Kidney glomerular epithelial cell (primary cell): ENCODE measurements around the gene CLEC3A.
"Not testable (repeated sequence)": the region's sequence is repeated elsewhere in the genome, so short reads cannot be mapped to it uniquely, and the experiment has no call there.

Experiments used
- DNase-seq: peaks from one replicate; lab custom pipeline; 2025; lab: John Stamatoyannopoulos, UW

The CLEC3A gene, protein sequence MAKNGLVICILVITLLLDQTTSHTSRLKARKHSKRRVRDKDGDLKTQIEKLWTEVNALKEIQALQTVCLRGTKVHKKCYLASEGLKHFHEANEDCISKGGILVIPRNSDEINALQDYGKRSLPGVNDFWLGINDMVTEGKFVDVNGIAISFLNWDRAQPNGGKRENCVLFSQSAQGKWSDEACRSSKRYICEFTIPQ

DNA sequence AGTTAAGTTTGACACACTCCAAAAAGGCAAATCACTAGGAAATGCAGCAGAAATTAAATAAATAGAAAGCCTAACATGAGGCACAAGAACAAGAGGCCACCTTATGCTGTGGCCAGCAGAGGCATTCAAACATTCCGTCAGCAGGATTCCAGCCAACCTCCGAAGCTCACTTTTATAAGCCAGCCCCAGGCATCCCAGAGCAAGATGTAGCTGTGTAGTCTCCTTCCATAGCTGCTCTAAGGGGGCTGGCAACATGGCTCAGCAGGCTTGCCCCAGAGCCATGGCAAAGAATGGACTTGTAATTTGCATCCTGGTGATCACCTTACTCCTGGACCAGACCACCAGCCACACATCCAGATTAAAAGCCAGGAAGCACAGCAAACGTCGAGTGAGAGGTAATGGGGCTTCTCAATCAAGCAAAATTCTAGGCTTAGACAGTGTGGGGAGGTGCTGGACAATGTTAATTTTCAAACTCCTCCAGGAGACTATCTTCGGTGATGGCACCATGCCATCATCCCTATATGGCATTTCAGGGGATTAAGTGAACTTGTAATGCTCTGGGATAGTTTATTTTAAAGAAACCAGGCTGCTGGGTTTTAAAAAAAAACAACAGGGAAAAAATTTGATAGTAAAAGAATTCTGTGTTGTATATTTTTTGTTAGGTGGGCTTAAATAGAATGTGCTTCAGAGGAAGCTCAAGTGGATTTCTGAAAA, at the start of gene CLEC3A:
CLEC3A (plus strand) TSS at position 202 of the 714 bp plus-strand sequence; CDS start at position 281, 79 bp downstream.
- DNase-seq = no peak

DNA sequence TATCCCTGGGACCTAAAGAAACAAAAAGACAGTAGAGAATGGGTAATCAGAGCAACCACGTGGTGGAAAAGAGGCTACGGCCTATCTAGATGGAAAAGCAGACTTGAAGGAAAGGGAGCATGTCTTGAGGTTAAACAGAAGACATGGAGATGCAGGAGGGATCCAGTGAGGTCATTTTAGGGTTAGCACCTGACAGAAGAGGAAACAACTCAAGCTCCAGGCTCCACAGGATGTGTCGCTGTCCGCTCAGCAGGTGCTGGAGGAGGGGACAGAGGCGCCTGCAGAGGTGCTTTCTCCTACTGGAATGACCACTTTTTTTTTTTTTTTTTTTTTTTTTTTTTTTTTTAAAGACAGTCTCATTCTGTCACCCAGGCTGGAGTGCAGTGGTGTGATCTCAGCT, 47.5 kb upstream of the CLEC3A start:
- peak; percentile 2 for DNase-seq

DNA sequence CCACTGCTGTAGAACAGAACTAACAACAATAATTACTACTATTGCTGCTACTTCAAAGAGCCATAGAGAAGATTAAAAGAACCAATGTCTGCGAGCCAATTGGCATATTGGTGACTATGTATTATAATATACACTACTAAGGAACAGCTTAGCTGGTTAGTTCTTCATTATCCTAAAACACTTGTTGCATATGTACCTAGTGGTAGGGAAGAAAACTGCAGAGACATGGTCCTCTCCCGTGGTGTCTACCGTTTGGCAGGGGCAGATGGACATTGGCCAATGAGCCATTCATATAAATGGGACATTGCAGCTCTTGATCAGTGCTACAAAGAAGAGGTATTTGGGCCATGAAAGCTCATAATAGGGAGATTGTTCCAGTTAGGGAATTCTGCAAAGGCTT, 46.4 kb upstream of the CLEC3A start:
- DNase-seq = no peak

DNA sequence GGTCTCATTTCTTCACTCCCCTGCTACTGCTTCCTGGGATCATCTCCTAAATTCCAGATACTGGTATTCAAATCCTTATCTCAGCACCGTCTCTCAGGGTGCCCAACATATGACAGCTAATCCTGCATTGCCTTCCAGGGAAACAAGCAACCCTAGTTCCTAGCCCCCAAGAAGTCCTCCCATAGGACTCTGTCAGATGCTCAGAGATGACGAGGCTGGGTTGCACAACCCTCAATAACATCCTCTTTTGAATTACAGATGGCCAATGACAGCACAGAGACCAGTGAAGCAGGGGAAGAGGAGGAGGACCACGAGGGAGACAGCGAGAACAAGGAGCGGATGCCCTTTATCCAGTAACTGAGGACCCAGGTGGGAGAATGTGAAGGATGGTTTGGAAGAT, 45.0 kb upstream of the CLEC3A start:
- DNase-seq = no peak

DNA sequence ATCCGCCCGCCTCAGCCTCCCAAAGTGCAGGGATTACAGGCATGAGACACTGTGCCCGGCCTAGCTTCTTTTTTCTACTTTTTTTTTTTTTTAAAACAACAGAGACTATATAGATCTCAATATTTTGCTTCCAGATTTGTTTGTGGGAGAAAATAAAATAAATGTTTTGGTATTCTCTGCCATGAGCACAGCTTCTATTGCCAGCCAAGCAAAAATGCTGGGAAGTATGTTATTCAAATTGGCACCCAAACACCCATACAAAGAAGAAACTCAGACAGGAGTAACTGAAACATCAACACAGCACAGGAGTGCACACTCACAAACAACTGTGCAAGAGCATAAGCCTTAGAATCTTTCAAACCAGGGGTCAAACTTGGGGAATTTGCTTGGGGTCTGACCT, 37.2 kb upstream of the CLEC3A start:
- DNase-seq = no peak

DNA sequence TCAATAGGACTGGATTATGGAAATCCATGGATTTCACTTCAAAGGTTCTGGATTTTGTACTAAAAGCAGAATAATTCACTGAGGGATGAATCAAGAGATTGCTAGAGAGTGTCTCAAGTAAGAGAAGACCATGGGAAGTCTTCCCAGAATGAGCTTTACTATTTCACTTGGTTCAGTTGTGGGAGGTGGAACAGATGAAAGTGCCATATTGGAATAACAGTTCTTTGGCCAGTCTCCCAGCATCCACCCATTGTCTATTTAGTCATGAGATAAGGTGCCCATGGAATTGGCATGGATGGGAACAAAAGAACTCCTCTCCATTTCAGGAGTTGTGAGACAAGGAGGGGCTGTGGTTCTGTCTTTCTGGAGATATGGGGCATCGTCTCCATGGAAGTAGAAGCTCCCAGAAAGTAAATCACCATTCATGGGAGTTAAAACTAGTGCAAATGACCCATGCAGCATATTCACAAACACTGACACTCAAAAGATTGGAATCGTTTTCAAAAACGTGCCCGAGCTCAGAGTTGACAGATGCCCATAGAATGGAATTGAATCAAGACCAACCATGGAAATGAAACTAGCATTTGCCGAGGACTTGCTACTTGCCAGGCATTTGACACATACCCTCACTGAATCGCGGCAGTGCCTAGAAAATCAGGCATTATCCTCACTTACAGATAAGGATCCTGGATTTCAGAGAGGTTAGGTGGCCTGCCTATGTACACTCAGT, 36.2 kb upstream of the CLEC3A start:
- DNase-seq = no peak

DNA sequence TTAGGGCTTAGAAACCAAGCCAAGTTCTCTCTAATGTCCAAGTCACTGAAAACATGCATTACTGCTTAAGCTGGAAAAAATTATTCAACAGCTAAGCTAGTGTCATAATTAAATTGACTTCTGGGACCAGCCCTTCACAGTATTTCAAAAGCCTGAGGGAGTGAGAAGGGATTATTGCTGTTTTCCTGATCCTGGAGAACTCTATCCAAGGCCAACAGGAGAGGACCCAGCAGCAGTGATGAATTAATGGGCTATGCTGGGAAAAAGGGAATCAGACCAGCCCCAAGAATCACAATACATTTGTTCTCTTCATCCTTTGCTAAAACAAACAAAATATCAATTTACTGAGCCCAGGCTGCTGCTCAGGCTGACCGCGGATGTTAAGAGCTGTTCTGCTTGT, 34.5 kb upstream of the CLEC3A start:
- DNase-seq = no peak

DNA sequence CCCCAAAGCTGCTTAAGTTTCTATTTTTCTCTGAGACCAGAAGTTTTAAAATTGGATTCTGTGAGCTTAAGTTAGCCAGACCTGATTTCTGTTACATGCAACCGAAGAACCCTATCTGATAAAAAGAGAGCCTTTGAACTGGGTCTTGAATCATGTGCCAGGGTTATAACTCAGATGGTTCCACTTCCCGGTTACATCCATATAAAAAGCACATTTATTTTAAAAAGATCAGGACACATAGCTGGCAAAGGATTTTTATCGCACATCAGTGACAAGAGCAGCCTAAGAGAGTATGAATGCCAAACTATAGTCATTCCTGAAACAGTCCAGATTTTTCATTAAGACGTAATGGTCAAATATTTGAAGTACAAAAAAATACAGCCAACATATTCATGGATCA, 32.5 kb upstream of the CLEC3A start:
- DNase-seq = no peak

DNA sequence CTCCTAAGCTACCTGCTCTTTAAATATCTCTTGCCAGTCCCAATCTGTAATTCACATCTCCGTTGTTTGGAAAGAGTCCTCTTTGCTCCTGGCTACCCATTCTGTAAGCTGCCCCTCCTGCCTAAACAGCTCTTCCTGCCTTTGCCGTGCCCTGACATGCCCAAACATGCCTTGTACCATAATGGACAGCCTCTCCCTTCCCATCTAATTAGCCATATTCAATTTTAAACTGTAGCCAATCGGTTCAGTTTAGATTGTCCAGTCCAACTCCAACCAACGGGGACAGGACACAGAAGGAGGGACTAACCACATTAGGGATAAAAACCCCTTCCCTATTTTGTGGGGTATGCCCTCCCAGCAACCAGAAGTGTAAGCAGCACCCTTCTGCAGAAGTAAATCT, 30.6 kb upstream of the CLEC3A start:
- DNase-seq = no peak

DNA sequence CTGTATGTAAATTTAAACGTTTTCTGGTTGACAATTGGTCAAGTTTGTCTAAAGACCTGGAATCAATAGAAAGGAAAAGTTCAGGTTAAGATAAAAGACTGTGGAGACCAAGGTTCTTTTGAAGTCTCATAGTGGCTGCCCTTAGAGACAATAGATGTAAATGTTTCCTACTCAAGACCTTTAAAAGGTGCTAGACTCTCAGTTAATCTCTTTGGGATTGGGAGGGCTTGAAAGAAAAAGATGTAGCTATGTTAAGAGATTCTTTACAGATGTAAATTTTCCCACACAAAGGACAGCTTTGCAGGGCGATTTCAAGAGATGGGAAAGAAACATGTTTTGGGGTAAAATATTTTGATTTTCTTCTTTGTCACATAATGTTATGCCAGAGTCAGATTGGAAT, 30.0 kb upstream of the CLEC3A start:
- not testable (repeated sequence) for DNase-seq

DNA sequence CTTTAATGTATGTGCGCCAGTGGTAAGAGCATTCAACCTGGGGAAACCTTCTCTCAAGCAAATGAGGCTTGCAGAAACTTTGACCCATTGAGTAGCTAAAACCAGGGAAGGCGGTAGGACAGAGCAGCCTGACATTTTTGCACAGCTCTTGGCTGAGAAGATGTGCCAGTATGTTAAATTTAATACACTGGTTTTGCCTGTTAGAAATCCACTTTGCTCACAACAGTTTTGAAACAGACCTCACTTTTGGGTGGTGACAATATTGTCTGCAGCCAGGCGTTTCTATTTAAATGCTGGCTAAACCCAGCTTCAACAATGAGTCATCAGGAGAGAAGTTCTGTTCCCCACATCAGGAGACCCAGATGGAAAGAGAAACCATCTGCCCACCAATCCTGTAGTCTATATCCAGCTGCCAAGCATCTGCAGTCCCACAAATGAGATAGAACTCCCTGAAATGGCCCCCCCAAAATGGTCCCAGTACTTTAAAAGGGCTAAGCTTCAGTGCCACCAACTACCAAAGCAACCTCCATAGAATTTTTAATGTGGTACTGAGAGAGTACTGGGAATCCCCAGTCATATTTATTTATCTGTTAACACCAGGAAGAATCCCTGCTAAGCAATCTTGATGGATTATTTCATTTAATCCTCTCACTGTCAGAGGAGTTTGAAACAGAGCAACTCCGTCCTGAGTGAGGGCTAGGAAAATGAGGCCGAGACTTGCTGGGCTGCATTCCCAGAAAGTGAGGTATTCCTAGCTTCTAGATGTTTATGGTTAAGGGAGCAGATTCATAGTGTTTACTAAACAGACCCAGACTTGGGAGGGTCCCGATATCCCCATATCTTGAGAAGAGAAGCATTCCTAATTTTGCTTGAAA, 29.0 kb upstream of the CLEC3A start:
- DNase-seq = no peak

DNA sequence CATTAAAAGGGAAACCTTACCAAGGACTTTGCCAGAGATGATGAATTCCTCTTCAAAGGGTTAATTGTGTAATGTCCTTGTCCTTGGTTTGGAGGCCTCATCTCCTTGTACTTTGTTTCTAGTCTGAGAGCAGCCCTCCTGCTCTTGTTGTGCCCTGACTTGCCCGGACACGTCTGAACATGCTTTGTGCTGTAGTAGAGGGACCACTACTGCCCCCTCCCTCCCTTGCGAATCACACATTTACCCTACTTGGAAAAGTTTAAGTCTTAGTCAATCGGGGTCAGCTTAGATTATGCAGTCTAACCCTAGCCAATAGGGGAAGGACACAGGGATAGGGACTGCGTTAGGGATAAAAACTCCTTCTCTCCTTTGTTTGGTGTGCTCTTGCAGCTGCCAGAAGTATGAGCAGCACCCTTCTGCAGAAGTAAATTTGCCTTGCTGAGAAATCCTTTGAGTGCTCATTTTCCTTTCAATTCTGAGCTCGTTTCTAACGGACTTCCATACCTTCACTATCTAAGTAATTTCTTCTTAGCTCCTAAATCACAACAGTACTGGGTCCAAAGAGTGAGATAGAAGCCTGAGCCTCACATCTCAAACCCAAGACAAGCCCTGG, 26.4 kb upstream of the CLEC3A start:
- DNase-seq = no peak

DNA sequence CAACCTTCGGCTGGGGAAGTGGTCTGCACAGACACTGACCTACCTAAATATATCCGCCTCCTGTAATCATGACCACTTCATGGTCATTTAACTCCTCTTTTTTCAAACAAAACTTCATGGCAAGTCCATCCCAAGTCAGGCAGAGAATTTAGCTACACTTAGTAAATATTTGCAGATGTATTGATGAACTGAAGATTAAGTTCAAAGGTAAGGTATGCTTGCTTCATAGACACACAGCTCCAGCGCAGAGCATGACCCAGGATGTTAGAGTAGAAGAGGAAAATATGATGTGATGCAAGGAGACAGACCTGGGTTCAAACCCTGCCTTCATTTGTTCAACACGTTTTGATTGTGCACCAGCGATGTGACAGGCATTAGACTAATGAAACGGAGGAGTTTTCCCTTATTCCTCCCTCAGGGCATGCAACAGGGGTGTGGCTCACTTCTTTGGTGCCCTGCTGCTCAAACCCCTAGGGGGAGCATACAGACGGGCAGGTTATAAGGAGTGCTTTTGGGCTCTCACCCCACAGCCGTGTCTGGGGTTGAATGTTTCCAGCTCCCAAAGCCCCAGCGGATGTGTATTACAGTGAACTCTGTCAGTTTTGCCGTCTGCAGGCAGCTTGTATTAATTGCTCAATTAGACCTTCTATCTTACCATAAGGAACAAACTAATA, 23.9 kb upstream of the CLEC3A start:
- no peak for DNase-seq

DNA sequence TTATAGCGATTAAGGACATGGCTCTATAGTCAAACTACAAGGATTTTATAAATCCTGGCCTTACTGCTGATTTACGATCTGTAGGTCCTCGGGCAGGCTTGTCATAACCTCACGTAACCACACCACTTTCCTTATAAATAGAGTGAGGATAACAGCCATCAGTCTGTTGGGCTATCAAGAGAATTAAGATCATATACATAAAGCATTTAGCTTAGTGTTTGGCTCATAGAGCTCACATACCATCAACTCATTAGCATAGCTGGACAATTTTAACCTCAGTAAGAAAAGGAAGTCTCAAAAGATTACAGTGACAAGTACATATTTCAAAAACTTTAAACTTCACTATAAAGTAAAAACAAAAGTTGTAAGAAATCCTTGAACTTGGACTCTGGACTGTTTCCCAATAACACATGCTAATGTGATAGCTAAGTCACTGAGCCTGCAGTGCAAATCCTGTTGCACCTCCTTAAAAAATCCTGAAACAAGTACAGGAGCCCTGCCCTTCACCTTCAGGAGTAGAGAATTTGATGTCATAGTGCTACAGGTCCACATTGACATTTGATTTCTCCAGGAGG, 20.8 kb upstream of the CLEC3A start:
- DNase-seq = no peak

DNA sequence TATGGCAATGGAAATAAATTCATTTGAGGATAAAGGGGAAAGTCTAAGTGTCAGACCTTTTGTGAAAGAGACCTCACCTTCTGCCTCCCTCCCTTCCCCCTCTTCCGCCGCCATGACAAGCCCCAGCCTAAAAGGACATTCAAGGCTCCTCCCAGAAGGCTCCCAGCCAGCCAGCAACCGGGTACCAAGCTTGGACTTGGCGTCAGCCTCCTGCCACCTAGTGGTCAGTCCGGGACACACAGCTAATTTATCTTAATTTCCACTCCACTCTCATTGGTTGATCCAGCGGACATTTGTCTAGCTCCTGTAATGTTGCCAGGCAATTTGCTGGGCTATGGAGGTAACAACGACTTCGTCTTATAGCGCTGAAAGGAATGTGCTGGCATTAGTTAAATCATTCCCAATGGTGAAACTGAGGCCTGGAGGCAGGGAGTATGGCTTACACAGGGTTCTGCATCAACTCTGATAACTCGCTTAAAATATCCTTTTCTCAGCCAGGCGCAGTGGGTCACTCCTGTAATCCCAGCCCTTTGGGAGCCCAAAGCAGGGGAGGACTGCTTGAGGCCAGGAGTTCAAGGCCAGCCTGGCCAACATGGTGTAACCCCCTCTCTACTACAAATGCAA, 19.3 kb upstream of the CLEC3A start:
- peak; percentile 65 for DNase-seq

DNA sequence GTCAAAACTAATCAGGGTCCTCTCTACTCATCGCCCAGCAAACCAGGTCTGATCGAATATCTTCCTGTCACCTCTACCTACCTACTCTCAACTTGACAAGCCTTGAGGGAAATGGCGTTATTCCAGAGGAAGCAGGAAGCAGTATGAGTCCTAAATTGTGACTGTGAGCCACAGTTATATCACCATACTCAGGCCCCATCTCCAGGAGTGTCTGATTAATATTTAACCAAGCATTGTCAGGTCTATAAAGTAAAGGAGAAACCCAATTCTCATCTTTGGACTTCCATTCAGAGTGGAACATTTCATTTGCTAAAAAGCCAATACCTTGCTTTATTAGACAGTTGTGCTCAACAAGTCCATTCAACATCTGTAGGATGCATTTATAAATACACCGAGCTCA, 17.8 kb upstream of the CLEC3A start:
- no peak for DNase-seq

DNA sequence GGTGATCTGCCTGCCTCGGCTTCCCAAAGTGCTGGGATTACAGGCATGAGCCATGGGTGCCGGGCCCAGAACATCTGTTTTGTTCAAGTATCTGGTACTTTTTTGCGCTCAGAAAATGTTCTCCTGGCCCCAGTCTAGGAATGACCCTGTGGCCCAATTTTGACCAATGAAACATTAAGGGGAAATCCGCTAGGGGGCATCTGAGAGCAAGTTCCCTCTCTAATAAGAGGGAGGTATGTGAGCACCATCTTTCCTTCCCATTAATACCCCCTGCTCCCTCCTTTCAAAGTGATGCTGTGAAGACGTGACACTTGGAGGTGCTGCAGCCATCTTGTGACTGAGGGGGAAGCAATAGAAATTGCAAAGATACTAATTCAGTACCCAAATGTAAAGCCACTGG, 16.5 kb upstream of the CLEC3A start:
- DNase-seq = no peak

DNA sequence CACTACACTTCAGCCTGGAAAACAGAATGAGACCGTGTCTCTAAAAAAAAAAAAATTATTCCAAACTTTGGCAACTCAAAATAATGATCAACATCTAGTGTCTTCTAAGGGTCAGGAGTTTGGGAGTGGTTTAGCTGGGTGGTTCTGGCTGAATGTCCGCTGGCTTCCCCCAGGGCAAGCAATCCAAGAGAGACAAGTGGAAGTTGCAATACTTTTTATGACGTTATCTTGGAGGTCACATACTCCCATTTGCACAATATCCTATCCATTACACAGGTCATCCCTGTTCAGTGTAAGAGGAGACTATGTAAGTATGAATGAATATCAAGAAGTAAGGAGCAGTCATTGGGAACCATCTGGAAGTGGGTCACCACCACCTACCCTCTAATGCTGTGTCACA, 15.2 kb upstream of the CLEC3A start:
- no peak for DNase-seq

DNA sequence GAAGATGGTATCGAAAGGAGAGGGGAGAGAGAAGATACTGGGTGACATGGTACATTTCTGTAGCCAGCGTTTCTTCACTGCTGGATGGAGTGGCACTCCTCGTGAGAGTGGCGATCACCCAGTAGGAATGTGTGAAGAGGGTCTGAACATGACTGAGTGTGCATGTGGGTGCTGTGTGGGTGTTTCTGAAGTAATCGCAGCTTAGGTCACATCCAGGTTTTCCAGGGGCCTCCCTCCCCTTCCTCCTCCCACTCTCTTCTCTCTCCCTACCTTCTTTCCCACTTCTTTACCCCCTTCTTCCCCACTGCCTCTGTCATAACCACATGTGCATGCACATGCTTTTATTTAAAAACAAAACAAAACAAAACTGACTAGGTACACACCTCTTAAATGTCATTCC, 1.8 kb downstream of the CLEC3A start:
- no peak for DNase-seq

DNA sequence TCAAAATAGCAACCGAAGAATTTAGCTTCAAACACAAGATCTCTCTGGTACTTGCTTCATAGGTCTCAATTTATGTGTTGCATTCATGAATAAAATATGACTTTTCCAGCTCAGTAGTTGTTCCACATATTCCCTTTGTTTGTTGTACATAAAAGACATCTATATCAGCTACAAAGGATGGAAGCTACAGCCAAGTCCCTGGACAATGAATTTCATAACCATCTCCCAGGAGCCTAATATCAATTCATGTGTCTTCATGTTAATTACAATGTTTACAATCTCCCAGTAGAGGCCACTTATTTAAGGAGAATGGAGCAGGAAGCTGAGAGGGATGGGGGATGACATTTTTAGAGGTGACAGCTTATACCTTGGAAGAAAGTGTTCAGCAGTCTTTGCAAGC, 3.3 kb downstream of the CLEC3A start:
- no peak for DNase-seq

DNA sequence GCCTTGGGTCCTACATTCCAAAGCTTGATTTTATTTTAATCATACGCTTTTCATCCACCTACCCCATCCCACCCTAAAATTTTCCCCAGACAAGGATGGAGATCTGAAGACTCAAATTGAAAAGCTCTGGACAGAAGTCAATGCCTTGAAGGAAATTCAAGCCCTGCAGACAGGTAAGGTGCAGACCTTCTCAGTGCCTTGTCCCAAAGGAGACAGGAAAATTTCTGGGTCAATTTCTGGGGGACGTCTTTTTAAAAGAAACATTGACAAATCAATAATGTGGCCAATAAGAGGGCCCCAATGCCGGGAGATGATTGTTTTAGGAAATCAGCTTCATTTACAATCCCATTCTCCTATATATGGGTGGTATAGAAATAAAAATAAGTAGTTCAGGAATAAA, 5.7 kb downstream of the CLEC3A start:
- DNase-seq = no peak
